Activated CD8-positive, alpha-beta memory T cell treated with anti-CD3 and anti-CD28 coated beads, Interleukin-2, amount 50 U/mL, for 4 hours (primary cell): ENCODE data around the gene DAPP1.
"Not testable (repeated sequence)": the region's sequence is repeated elsewhere in the genome, so short reads cannot be mapped to it uniquely, and the experiment has no call there.

Source experiments
- DNase-seq: peaks from one replicate; pipeline ENCODE4 v3.0.0-alpha.2; 2020

The DAPP1 gene

DNA sequence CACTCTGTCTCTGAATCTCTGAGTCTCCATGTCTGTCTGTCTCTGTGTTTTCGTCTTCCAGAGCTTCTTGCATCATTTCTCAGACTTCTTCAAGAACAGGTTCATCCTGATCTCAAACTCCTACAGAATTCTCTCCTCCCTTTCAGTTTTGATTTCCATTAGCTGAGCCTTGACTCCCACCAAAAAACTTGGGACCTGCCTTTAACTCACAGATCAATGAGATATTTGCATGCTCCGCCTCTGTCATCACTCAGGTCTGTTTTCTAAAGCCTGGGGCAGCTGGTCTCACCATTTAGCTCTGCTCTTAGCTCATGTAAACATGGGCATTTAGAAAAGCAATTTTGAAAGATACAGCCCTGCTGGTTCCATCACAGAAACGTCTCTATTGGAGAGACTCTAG lies 8.6 kb downstream of the DAPP1 start:
- no peak for DNase-seq

DNA sequence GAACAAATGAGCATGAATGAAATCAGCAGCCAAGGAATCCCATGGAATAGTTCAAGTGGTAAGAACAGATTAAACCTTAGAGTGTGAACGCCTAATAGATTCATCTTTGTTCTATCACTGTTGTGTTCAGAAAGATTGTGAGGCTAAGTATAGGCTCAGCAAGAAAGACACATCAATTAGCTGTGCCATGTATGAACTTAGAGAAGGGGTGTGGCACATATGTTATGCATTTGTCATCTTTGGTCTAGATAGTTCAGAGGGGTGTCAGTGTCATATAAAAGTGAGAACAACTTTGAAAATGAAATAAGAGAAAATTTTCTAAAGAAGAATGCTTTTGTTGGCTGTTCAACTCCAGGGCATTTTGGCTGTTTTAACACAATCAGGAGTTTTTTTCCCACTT lies 9.4 kb downstream of the DAPP1 start:
- no peak for DNase-seq

GRCh38 chr4:99827454-99827853 lies 10.8 kb downstream of the DAPP1 start:
- DNase-seq, result no peak

- no peak for DNase-seq
These were observed 11.2 kb downstream of the DAPP1 start for GRCh38 chr4:99827857-99828256.

- no peak for DNase-seq
These were observed 11.8 kb downstream of the DAPP1 start for GRCh38 chr4:99828477-99828876.

DNA sequence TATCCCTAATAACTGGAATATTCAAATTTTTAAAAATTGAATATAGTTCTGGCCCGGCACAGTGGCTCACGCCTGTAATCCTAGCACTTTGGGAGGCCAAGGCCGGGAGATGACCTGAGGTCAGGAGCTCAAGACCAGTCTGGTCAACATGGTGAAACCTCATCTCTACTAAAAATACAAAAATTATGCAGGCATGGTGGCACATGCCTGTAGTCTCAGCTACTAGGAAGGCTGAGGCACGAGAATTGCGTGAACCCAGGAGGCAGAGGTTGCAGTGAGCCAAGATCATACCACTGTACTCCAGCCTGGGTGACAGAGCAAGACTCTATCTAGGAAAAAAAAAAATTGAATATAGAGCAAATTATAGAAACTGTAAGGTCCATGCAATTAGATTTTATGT lies 13.4 kb downstream of the DAPP1 start:
- not testable (repeated sequence) for DNase-seq

DNA sequence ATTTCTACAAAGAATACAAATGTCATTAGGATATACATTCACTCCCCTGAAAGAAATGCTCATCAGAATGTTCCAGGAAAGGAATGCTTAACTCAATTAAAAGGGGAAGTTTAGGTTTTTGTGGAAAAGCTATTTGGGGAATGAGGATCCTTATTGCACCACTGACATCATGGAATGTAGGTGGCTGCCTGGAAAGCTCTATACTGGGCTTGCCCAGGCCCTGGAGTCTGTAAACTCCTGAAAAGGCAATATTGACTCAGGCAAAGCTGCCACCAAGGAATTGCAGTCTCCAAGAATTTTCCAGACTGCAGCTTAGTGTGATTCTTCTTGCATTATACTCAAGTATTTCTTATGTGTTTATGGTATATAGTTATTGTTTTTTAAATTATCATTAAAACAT lies 15.7 kb downstream of the DAPP1 start:
- no peak for DNase-seq

DNA sequence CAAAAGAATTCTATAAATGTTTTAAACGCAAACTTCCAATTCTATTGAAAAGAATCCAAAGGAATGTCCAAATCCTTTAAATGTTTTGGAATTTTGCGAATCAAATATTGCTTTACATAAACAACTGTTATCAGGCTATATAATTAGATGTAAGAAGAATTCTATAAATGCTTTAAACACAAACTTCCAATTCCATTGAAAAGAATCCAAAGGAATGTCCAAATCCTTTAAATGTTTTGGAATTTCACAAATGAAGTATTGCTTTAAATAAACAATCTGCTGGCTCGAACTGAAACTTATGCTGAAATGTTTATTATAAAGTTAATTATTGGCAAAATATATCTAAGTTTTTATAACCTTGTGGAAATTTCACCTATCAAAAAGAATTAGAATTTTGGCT lies 16.1 kb downstream of the DAPP1 start:
- DNase-seq, result no peak

- no peak for DNase-seq
These were observed 17.1 kb downstream of the DAPP1 start for GRCh38 chr4:99833756-99834155.

GRCh38 chr4:99834569-99834968 lies 17.9 kb downstream of the DAPP1 start:
- DNase-seq, result no peak

DNA sequence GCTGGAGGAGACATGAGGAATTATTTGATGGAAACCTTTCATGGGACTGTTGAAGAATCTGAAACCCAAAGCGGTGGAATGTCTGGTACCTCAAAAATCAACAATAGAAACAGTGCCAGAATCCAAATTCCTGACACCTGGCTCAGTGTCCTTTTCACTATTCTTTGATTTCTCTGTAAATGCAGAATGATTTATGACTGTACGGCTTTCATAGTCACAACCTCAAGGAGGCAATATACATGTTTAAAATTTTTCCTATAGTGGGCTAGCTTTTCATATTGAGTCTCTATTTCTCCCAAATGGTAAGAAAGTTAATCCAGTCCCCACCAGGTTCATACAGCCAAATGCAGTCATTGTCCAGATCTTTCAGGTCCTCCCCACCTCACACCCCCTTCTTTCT lies 19.3 kb downstream of the DAPP1 start:
- DNase-seq, result no peak

DNA sequence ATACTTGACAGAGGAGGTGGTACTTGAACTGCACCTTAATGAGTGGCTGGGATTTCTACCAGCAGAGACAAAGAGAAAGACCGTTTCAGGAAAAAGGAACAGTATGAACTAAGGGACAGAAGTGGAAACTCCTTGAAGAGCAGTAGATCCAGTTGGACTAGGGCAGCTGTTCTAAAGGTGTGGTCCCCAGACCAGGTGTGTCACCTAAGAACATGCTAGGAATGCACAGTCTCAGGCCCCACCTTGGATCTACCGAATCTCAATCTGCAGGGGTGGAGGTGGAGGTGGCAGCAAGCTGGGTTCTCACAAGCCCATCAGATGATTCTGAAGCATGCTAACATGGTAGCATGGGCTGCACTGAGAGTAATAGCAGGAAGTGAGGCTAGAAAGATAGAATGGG lies 22.3 kb downstream of the DAPP1 start:
- DNase-seq, result no peak

- no peak for DNase-seq
These were observed 24.5 kb downstream of the DAPP1 start for GRCh38 chr4:99841129-99841528.

DNA sequence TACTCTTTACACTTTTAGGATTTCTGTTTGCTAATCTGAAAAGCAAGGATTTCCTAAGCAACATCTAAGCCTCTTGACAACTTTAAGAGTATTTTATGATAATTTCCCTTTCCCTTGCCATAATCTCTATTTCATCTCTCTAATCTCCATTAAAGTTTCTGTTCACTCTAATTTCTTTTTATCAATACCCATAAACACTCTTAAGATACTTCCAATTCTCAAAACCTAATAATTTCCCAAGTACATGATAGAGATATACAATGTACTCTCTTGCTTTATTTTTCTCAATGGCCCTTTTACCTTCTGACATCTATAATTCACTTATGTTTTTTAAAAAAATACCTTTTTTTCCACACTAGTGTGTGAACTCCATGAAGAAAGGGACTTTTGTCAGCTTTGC lies 26.8 kb downstream of the DAPP1 start:
- DNase-seq, result no peak

GRCh38 chr4:99844048-99844447 lies 27.4 kb downstream of the DAPP1 start:
- DNase-seq, result no peak

- no peak for DNase-seq
These were observed 28.6 kb downstream of the DAPP1 start for GRCh38 chr4:99845179-99845578.

DNA sequence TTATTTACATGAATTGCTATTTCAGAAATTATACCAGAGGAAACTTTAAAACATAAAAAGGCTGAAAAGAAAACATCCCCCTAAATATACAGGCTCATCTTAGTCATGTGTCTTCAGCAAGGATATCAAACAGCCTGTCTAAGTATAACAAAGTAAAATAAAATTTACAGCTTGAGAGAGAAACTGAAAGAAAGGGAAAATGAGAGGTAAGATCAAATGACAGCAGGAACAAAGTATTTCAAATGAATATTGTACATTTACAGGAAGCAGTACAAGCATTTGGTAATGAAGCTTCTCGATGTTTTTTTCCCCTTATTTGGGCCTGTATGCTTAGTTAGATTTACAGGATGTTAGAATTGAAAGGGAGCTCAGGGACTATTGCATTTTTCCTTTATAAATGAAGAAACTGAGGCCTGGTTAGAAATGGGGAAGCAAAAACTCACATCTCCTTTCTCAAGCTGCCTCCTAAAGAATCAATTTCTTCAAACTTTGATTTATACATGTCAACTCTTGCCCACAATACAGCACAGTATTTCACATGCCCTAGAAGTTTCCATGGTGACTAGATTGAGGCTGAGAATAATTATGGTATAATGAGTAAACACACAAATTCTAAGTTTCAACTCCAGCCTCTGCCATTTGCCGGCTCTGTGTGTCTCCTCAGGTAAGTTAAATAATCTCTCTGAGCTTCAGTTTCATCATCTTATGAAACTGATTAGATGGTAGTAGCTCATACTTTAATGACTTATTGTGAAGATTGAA lies 29.3 kb downstream of the DAPP1 start:
- DNase-seq, result no peak

DNA sequence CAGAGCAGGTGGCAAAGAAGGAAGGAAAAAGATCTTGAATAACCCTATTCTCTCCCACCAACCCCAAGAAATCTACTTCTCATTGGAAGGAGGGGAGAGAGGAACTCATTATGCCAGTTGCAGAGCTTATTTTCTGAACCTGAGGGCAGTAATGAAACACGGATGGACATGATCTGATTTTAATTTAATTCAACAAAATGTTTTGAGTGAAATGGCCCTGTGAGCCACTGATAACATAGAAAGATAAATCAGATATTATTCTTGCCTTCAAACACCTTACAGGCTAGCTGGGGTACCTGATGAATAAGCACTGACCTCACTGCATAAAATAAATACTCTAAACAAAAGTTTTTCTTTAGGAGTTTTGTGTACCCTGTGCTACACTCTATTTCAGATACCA lies 30.3 kb downstream of the DAPP1 start:
- no peak for DNase-seq

GRCh38 chr4:99847362-99847976 lies 30.8 kb downstream of the DAPP1 start:
- DNase-seq, result no peak

DNA sequence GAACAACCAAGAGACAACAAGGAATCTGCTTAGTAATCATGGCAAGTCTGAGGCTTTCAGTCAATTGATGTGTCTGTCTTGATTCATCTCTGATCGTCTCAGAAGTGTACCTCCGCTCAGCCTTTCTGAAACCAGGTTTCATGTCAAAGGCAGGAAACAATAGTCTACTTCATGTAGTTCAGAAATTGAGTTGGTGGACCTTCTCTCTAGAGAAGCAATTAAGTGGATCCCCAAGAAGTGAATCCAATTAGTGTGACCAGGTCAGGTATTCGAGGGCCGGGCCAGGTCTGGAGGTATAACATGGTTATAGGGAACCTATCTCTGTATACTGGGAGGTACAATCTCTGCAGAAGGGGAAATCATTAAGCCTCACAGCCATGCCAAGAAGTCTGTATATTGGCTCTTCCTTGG lies 32.0 kb downstream of the DAPP1 start:
- DNase-seq, result no peak

- DNase-seq, result no peak
These were observed 35.6 kb downstream of the DAPP1 start for GRCh38 chr4:99852199-99852749.

GRCh38 chr4:99853190-99853589 lies 36.6 kb downstream of the DAPP1 start:
- no peak for DNase-seq

GRCh38 chr4:99853999-99854398 lies 37.4 kb downstream of the DAPP1 start:
- no peak for DNase-seq

- DNase-seq, result no peak
These were observed 39.1 kb downstream of the DAPP1 start for GRCh38 chr4:99855678-99856077.

- no peak for DNase-seq
These were observed 39.5 kb downstream of the DAPP1 start for GRCh38 chr4:99856166-99856565.
